ENCODE data around the gene CD274.

Gene CD274

GRCh38 chr9:5436441-5436840, 13.9 kb upstream of the CD274 start:
- DNase-seq (ENCODE audit: low read depth in 1 of 2, low spot score in 1 of 2): no peak
- Histone ChIP-seq H3K4me3 (replicated peaks; ENCODE audit: insufficient read depth, low read length) (no peak overlapping the region), H3K27ac (replicated peaks) (no peak overlapping the region), H3K27me3 (ENCODE audit: insufficient read depth, poor library complexity, severe bottlenecking) (no peaks in the 10 kb centered on the region)
- TF ChIP-seq, protein P1, sequence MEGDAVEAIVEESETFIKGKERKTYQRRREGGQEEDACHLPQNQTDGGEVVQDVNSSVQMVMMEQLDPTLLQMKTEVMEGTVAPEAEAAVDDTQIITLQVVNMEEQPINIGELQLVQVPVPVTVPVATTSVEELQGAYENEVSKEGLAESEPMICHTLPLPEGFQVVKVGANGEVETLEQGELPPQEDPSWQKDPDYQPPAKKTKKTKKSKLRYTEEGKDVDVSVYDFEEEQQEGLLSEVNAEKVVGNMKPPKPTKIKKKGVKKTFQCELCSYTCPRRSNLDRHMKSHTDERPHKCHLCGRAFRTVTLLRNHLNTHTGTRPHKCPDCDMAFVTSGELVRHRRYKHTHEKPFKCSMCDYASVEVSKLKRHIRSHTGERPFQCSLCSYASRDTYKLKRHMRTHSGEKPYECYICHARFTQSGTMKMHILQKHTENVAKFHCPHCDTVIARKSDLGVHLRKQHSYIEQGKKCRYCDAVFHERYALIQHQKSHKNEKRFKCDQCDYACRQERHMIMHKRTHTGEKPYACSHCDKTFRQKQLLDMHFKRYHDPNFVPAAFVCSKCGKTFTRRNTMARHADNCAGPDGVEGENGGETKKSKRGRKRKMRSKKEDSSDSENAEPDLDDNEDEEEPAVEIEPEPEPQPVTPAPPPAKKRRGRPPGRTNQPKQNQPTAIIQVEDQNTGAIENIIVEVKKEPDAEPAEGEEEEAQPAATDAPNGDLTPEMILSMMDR (IDR thresholded peaks at IDR 0.05; ENCODE audit: insufficient read depth, low read length): no peak
- no peak for TF ChIP-seq SPI1 (IDR thresholded peaks at IDR 0.05; ENCODE audit: borderline replicate concordance, low read depth)
- TF ChIP-seq, protein P2, sequence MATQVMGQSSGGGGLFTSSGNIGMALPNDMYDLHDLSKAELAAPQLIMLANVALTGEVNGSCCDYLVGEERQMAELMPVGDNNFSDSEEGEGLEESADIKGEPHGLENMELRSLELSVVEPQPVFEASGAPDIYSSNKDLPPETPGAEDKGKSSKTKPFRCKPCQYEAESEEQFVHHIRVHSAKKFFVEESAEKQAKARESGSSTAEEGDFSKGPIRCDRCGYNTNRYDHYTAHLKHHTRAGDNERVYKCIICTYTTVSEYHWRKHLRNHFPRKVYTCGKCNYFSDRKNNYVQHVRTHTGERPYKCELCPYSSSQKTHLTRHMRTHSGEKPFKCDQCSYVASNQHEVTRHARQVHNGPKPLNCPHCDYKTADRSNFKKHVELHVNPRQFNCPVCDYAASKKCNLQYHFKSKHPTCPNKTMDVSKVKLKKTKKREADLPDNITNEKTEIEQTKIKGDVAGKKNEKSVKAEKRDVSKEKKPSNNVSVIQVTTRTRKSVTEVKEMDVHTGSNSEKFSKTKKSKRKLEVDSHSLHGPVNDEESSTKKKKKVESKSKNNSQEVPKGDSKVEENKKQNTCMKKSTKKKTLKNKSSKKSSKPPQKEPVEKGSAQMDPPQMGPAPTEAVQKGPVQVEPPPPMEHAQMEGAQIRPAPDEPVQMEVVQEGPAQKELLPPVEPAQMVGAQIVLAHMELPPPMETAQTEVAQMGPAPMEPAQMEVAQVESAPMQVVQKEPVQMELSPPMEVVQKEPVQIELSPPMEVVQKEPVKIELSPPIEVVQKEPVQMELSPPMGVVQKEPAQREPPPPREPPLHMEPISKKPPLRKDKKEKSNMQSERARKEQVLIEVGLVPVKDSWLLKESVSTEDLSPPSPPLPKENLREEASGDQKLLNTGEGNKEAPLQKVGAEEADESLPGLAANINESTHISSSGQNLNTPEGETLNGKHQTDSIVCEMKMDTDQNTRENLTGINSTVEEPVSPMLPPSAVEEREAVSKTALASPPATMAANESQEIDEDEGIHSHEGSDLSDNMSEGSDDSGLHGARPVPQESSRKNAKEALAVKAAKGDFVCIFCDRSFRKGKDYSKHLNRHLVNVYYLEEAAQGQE (IDR thresholded peaks at IDR 0.05; ENCODE audit: insufficient replicate concordance, low read depth): no peak
- no peak for TF ChIP-seq GABPA (IDR thresholded peaks at IDR 0.05; ENCODE audit: low read depth)
- no peak for TF ChIP-seq POLR2AphosphoS5 (IDR thresholded peaks at IDR 0.05; ENCODE audit: low read depth)

- Histone ChIP-seq H3K4me3 (replicated peaks; ENCODE audit: insufficient read depth, low read length) (peak within 1 kb of the TSS; percentile 73), H3K27ac (replicated peaks) (peak within 1 kb of the TSS; percentile 75), H3K27me3 (ENCODE audit: insufficient read depth, poor library complexity, severe bottlenecking) (no peaks in the 10 kb centered on the region)
- TF ChIP-seq, protein P1 (IDR thresholded peaks at IDR 0.05; ENCODE audit: insufficient read depth, low read length): no peak
- peak; percentile 90 for TF ChIP-seq GABPA (IDR thresholded peaks at IDR 0.05; ENCODE audit: low read depth)
- peak; percentile 77; the same call in 1 of the 2 replicates for TF ChIP-seq POLR2AphosphoS5 (IDR thresholded peaks at IDR 0.05; ENCODE audit: low read depth)
- TF ChIP-seq SPI1 (IDR thresholded peaks at IDR 0.05; ENCODE audit: borderline replicate concordance, low read depth): peak; percentile 45; the same call in 1 of the 2 replicates
- TF ChIP-seq, protein P2 (IDR thresholded peaks at IDR 0.05; ENCODE audit: insufficient replicate concordance, low read depth): peak; percentile 63
- DNase-seq (ENCODE audit: low read depth in 1 of 2, low spot score in 1 of 2): peak; percentile 76 to 95
These were observed 12.8 kb upstream of the CD274 start, which contains the start of gene PLGRKT for GRCh38 chr9:5437254-5438216. PLGRKT (minus strand) TSS chr9:5437925; CDS start chr9:5431977, 5,948 bp downstream.

- H3K27ac ChIP-seq (replicated peaks): no peak overlapping the region
- no peak for TF ChIP-seq GABPA (IDR thresholded peaks at IDR 0.05; ENCODE audit: low read depth)
- TF ChIP-seq, protein P2 (IDR thresholded peaks at IDR 0.05; ENCODE audit: insufficient replicate concordance, low read depth): no peak
- TF ChIP-seq POLR2AphosphoS5 (IDR thresholded peaks at IDR 0.05; ENCODE audit: low read depth): no peak
- TF ChIP-seq, protein P1 (IDR thresholded peaks at IDR 0.05; ENCODE audit: insufficient read depth, low read length): no peak
- no peak overlapping the region; the same call in 1 of the 2 replicates for H3K4me3 ChIP-seq (replicated peaks; ENCODE audit: insufficient read depth, low read length)
- DNase-seq (ENCODE audit: low read depth in 1 of 2, low spot score in 1 of 2): no peak
- H3K27me3 ChIP-seq (ENCODE audit: insufficient read depth, poor library complexity, severe bottlenecking): no peaks in the 10 kb centered on the region
These were observed 11.8 kb upstream of the CD274 start for GRCh38 chr9:5438301-5439162.

Data from HL-60 (cell line).